Islet precursor cell (in vitro differentiated cells): Measurements from ENCODE around the gene CREG2.
"Not testable (repeated sequence)": the region's sequence is repeated elsewhere in the genome, so short reads cannot be mapped to it uniquely, and the experiment has no call there.

Experiments
- DNase-seq: peaks from one replicate; pipeline ENCODE4 v3.0.0-alpha.2; 2018

Gene CREG2

GRCh38 chr2:101371636-101372035, 15.7 kb downstream of the CREG2 start:
- DNase-seq, result no peak

- DNase-seq, result no peak
These were observed 18.2 kb downstream of the CREG2 start for GRCh38 chr2:101369100-101369499.

- DNase-seq, result no peak
These were observed 18.9 kb downstream of the CREG2 start for GRCh38 chr2:101368376-101368775.

GRCh38 chr2:101367508-101367907, 19.8 kb downstream of the CREG2 start:
- DNase-seq, result no peak

- DNase-seq, result no peak
These were observed 22.4 kb downstream of the CREG2 start for GRCh38 chr2:101364878-101365277.

- DNase-seq, result peak; percentile 41
These were observed 24.5 kb downstream of the CREG2 start for GRCh38 chr2:101362777-101363176.

GRCh38 chr2:101362316-101362715, 25.0 kb downstream of the CREG2 start:
- DNase-seq, result no peak

GRCh38 chr2:101361522-101361921, 25.8 kb downstream of the CREG2 start:
- DNase-seq, result no peak

- DNase-seq, result no peak
These were observed 26.2 kb downstream of the CREG2 start for GRCh38 chr2:101361121-101361520.

- peak; percentile 74 for DNase-seq
These were observed 27.1 kb downstream of the CREG2 start for GRCh38 chr2:101360232-101360631.

- no peak for DNase-seq
These were observed 27.8 kb downstream of the CREG2 start for GRCh38 chr2:101359410-101359954.

- no peak for DNase-seq
These were observed 29.9 kb downstream of the CREG2 start for GRCh38 chr2:101357376-101357775.

- DNase-seq, result no peak
These were observed 30.8 kb downstream of the CREG2 start for GRCh38 chr2:101356521-101356920.

GRCh38 chr2:101356055-101356454, 31.2 kb downstream of the CREG2 start:
- DNase-seq, result no peak

GRCh38 chr2:101355401-101356054, 31.8 kb downstream of the CREG2 start:
- no peak for DNase-seq

GRCh38 chr2:101354420-101355311, 32.6 kb downstream of the CREG2 start:
- DNase-seq, result no peak

GRCh38 chr2:101352631-101353030, 34.7 kb downstream of the CREG2 start:
- not testable (repeated sequence) for DNase-seq

- DNase-seq, result no peak
These were observed 36.1 kb downstream of the CREG2 start for GRCh38 chr2:101351207-101351606.

GRCh38 chr2:101349893-101350662, 37.2 kb downstream of the CREG2 start:
- no peak for DNase-seq

- DNase-seq, result no peak
These were observed 38.4 kb downstream of the CREG2 start for GRCh38 chr2:101348883-101349282.

- DNase-seq, result no peak
These were observed 40.4 kb downstream of the CREG2 start for GRCh38 chr2:101346909-101347308.

GRCh38 chr2:101344137-101344536, 43.2 kb downstream of the CREG2 start:
- no peak for DNase-seq

GRCh38 chr2:101342625-101343008, 44.7 kb downstream of the CREG2 start:
- no peak for DNase-seq
